Progenitor cell of endocrine pancreas (in vitro differentiated cells): ENCODE measurements around the gene GSG1L. TPM values are rescaled to one million over a fixed set of nuclear protein-coding genes. Genes with fewer than 3 reads are reported as not detected.

Source experiments
- DNase-seq: peaks from one replicate; pipeline ENCODE4 v3.0.0; 2021; ENCODE audit warnings: low spot score; ENCODE audit not compliant: unreplicated experiment
- H3K27ac Mint-ChIP-seq: 2 replicates; pipeline ENCODE4 v1.8.0; 2021; ENCODE audit warnings: mild to moderate bottlenecking, moderate library complexity, mixed read lengths
- H3K27me3 Mint-ChIP-seq: 2 replicates; pipeline ENCODE4 v1.8.0; 2021; ENCODE audit warnings: mixed read lengths
- H3K36me3 Mint-ChIP-seq: 2 replicates; pipeline ENCODE4 v1.8.0; 2022; ENCODE audit warnings: mixed read lengths; ENCODE audit not compliant: insufficient read depth
- H3K4me1 Mint-ChIP-seq: 2 replicates; pipeline ENCODE4 v1.8.0; 2021; ENCODE audit warnings: low read depth, mixed read lengths
- H3K4me3 Mint-ChIP-seq: 2 replicates; pipeline ENCODE4 v1.8.0; 2021; ENCODE audit warnings: low read depth, mild to moderate bottlenecking, moderate library complexity, mixed read lengths
- H3K9me3 Mint-ChIP-seq: 2 replicates; pipeline ENCODE4 v1.8.0; 2021; ENCODE audit warnings: low read depth, mixed read lengths
- total RNA-seq: library from RNA; stranded (reverse); gene quantifications from 2 replicates; pipeline ENCODE4 v1.2.1, GENCODE V29; 2021
- TF ChIP-seq, protein P1 (sequence below): fragments of 200-600 bp; sonication (generic); IDR thresholded peaks from one replicate; pipeline ENCODE4 v1.5.0; 2021; ENCODE audit warnings: antibody characterized with exemption, mild to moderate bottlenecking; ENCODE audit not compliant: unreplicated experiment

The GSG1L gene
- total RNA-seq, 1 donor from 2014 or later = 0.17 TPM

DNA sequence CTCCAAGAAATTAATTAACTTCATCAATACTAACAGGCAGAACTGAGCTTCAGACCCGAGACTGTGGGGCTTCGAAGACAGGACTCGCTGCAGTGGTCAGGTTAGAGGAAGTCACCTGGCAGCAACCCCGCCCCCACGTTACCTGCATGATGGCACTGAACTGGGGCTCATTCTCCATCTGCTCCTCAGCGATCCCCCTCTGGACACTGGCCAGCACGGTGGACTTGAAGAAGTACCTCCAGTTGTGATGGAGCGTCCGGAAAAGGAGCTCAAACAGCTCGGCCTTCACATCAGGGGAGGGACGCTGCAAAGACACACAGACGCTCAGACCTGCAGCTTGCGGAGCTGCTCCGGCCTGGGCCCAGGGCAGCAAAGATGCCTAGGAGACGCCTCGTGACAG lies 40.9 kb upstream of the GSG1L start:
- Mint-ChIP-seq H3K9me3 (no peaks in the 10 kb centered on the region), H3K36me3 (peaks cover 17% of the 10 kb centered on the region), H3K4me1 (no peaks in the 10 kb centered on the region), H3K27me3 (no peaks in the 10 kb centered on the region), H3K27ac (no peak overlapping the region), H3K4me3 (no peak overlapping the region)
- TF ChIP-seq, protein P1, sequence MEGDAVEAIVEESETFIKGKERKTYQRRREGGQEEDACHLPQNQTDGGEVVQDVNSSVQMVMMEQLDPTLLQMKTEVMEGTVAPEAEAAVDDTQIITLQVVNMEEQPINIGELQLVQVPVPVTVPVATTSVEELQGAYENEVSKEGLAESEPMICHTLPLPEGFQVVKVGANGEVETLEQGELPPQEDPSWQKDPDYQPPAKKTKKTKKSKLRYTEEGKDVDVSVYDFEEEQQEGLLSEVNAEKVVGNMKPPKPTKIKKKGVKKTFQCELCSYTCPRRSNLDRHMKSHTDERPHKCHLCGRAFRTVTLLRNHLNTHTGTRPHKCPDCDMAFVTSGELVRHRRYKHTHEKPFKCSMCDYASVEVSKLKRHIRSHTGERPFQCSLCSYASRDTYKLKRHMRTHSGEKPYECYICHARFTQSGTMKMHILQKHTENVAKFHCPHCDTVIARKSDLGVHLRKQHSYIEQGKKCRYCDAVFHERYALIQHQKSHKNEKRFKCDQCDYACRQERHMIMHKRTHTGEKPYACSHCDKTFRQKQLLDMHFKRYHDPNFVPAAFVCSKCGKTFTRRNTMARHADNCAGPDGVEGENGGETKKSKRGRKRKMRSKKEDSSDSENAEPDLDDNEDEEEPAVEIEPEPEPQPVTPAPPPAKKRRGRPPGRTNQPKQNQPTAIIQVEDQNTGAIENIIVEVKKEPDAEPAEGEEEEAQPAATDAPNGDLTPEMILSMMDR = no peak
- DNase-seq = no peak

DNA sequence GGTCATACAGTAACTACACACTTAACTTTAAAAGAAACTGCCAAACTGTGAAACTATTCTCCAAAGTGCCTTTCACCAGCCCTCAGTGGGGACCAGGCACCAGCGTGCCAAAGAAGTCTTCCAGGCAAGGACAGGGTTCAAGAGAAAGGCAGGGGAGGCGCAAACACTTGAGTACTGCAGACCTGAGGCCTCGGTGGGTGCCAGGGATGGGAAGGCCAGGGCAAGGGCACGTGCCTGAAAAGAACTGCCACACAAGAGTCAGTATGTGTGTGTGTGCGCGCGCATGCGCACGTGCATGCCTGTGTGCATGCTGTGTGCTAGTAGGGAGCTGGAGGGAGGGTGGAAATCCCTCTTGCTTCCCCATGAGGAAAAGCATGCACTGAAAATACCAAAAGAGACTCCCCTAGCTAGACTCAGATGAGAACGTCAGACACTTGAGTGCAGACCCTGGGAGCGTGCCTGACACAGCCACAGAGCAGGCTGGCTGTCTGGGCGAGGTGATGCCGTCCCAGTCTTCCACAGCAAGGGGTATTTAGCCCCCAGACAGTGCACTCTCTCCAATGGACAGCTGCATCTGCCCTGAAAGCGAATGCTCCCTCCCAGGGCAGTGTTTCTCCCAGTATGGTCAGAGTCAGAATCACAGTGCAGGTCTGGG lies 40.1 kb upstream of the GSG1L start:
- Mint-ChIP-seq H3K27ac (no peak overlapping the region), H3K4me1 (no peaks in the 10 kb centered on the region), H3K27me3 (no peaks in the 10 kb centered on the region), H3K4me3 (no peak overlapping the region), H3K9me3 (no peaks in the 10 kb centered on the region), H3K36me3 (peaks cover 13% of the 10 kb centered on the region)
- TF ChIP-seq, protein P1 = no peak
- no peak for DNase-seq

DNA sequence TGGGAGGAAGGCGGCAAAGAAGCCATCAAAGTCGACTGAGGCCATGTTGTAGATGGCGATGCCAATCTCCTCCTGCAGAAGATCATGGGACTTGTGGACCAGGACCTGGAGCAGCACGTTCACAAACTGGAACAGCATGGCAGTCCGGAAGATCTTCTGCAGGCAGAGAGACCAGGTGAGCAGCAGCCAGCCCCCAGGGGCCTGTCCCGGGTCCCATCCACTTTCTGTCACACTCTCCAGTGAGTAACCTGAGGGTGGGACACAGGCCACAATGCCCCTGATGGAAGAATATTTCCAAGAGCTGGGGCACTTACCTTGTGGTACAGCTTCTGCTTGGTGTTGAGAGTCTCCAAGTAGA lies 38.0 kb upstream of the GSG1L start:
- Mint-ChIP-seq H3K36me3 (peaks cover 17% of the 10 kb centered on the region), H3K27ac (no peak overlapping the region), H3K4me1 (no peaks in the 10 kb centered on the region), H3K9me3 (no peaks in the 10 kb centered on the region), H3K4me3 (no peak overlapping the region), H3K27me3 (no peaks in the 10 kb centered on the region)
- no peak for DNase-seq
- TF ChIP-seq, protein P1 = no peak

DNA sequence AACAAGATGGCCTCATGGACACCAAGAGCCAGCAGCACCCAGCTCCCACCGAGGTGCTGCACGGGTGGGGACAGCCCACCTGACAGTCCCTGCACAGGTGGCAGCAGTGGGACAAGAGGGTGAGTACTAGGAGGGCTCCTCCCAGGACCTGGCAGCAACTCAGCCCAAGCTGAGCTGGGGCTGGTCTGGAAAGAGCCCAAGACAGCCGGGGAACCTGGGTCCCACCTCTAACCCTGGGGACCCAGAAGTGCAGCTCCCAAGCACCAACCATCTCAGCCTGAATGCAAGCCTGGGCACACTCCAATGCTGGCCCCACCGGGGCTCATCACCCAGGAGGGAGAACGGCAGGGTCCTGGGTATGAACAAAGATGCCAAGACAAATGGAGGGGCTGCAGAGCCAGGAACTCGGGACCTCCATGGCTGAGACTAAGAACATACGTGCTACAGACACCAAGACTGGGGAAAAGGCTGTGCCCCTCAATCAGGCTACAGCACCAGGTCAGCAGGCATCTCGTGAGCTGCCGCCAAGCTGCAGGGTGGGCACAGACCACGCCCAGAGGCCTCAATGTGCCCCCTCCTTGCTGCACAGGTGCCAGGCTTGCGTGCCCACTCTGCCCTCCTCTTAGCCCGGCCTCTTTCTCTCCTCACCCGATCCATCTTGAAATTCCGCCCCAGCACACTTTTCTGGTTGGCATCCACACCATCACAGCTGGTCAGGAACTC lies 37.5 kb upstream of the GSG1L start:
- H3K4me3 Mint-ChIP-seq = no peak overlapping the region
- H3K9me3 Mint-ChIP-seq = no peaks in the 10 kb centered on the region
- no peaks in the 10 kb centered on the region for H3K4me1 Mint-ChIP-seq
- H3K27me3 Mint-ChIP-seq = no peaks in the 10 kb centered on the region
- DNase-seq = no peak
- peaks cover 15% of the 10 kb centered on the region for H3K36me3 Mint-ChIP-seq
- TF ChIP-seq, protein P1 = no peak
- no peak overlapping the region for H3K27ac Mint-ChIP-seq

DNA sequence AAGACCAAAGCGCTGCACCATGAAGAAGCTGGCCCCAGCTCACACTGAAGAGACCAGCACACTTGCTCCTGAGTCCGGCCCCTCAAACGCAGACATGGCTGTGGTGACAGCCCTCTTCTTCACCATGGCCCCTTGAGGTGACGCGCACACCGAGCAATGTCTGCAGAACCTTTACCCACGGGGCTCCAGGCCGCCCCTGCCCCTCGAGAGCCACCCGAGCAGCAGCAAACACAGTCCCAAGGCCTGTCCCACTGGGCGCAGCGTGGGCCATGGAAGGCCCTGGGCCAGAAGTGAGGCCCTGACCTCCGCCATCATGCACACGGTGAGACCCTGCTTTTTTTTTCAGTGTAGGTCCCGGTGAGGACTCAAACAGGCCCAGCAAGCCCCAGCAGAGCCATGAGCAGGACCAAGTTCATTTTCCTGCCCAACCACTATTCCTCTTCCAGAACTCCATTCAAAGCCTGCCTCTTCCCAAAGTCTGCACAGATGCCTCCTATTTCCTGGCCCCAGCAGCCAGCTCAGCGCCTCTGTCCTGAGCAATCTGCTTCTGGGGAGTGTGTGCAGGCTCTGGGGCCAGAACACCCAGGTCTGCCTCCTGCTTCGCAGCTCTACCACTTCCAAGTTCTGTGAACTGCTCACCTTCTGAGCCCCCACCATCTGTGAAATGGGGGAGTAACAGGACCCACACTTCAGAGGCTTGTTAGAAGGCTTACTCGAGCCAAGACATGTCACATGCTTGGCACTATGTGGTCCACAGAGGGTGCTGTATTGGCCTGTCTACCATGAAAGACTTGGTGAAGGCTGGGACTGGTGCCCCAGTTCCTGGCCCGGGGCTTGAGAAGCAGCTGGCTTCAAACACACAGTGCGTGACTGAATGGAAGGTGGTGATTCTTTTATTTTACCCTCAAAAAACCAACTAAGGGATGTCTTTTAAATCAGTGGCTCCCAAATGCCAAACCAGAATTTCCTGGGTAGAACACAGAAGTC lies 35.7 kb upstream of the GSG1L start:
- H3K9me3 Mint-ChIP-seq = no peaks in the 10 kb centered on the region
- no peaks in the 10 kb centered on the region for H3K27me3 Mint-ChIP-seq
- DNase-seq = no peak
- TF ChIP-seq, protein P1 = no peak
- no peak overlapping the region for H3K27ac Mint-ChIP-seq
- peaks cover 11% of the 10 kb centered on the region for H3K36me3 Mint-ChIP-seq
- no peaks in the 10 kb centered on the region for H3K4me1 Mint-ChIP-seq
- no peak overlapping the region for H3K4me3 Mint-ChIP-seq
